Amygdala (tissue), 56 donors: Measurements from ENCODE around the gene PAFAH2.

Source experiments
- DNase-seq, 56 donors: peaks; one replicate each; lab custom pipeline; 2025; lab: John Stamatoyannopoulos, UW

PAFAH2 gene

GRCh38 chr1:26016258-26016952 lies 18.5 kb upstream of the PAFAH2 start:
- DNase-seq = peak in 18 of 56 donors; percentile 14 to 66 (median 36)

- DNase-seq = no peak
Measured at GRCh38 chr1:26015358-26015757, 17.5 kb upstream of the PAFAH2 start.

- no peak for DNase-seq
Measured at GRCh38 chr1:26014179-26014578, 16.3 kb upstream of the PAFAH2 start.

GRCh38 chr1:26012864-26013263 lies 15.0 kb upstream of the PAFAH2 start:
- no peak for DNase-seq

- no peak for DNase-seq
Measured at GRCh38 chr1:26010825-26011224, 13.0 kb upstream of the PAFAH2 start.

GRCh38 chr1:26009796-26010447 lies 12.1 kb upstream of the PAFAH2 start:
- DNase-seq = no peak

- no peak for DNase-seq
Measured at GRCh38 chr1:26006710-26007109, 8.8 kb upstream of the PAFAH2 start.

- no peak for DNase-seq
Measured at GRCh38 chr1:26005434-26006105, 7.7 kb upstream of the PAFAH2 start.

- DNase-seq = no peak
Measured at GRCh38 chr1:26003756-26004155, 5.9 kb upstream of the PAFAH2 start.

GRCh38 chr1:26003262-26003661 lies 5.4 kb upstream of the PAFAH2 start:
- no peak for DNase-seq

- DNase-seq = no peak
Measured at GRCh38 chr1:25999041-25999800, 1.4 kb upstream of the PAFAH2 start.

- peak in 3 of 56 donors; percentile 14 to 61 (median 15) for DNase-seq
Measured at GRCh38 chr1:25996966-25997827, 666 bp downstream of the PAFAH2 start.

GRCh38 chr1:25994402-25995150 lies 3.3 kb downstream of the PAFAH2 start:
- no peak for DNase-seq

GRCh38 chr1:25993197-25993951 lies 4.5 kb downstream of the PAFAH2 start:
- no peak for DNase-seq

GRCh38 chr1:25992689-25993171 lies 5.1 kb downstream of the PAFAH2 start:
- no peak for DNase-seq

GRCh38 chr1:25991937-25992688 lies 5.8 kb downstream of the PAFAH2 start:
- DNase-seq = no peak

- DNase-seq = no peak
Measured at GRCh38 chr1:25990702-25991395, 7.0 kb downstream of the PAFAH2 start.
